ENCODE data around the gene ELMOD3. TPM values are rescaled to one million over a fixed set of nuclear protein-coding genes. Genes with fewer than 3 reads are reported as not detected.

ELMOD3 gene
- polyA plus RNA-seq, 2 of the 4 experiments (the other 2 are of a cell fraction) = 17.8 to 29.9 TPM

DNA sequence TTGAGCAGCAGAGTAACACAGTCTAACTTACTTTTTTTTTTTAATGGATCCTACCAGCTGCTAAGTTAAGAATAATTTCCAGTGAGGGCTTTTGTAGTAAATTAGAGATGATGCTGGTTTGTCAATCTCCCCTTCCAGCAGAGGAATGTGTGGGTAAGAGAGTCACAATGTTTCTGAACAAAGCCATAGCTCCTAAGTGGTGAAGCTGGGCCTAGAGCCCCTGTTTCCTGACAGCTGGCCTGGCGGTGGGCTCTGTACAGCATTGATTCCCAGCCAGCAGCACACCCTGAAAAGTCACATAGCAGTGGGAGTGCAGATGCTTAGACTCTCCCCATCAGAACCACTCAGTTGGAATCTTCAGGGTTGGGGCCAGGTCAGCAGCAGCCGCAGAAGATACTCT is 31.2 kb downstream of the ELMOD3 start:
- Histone ChIP-seq H3K4me3 (no peak overlapping the region), H3K27ac (no peak overlapping the region), H3K4me1 (no peaks in the 10 kb centered on the region), H3K9me3 (no peaks in the 10 kb centered on the region), H3K4me2 (no peak overlapping the region)
- ATAC-seq (no peak), DNase-seq (ENCODE audit: low read depth in 1 of 2, low spot score in 1 of 2) (no peak), FAIRE-seq (no peak)
- ChIA-PET CTCF (interaction anchor here (0.6 to 3.1 kb wide), 5 partner anchors 166 to 428 kb away, joined by 3 to 15 read pairs (median 3); no protein-coding TSS in a partner anchor), POLR2A (no interaction called here)
- WGBS (ENCODE audit: missing lambda C conversion rate) = 81% methylated on average over 2 of the region's 2 CpGs
- no peak for TF ChIP-seq BHLHE40 (IDR thresholded peaks at IDR 0.05; ENCODE audit: low read depth, low read length)
- TF ChIP-seq RAD21 (conservative IDR thresholded peaks at IDR 0.05 in 1 of 2, IDR thresholded peaks at IDR 0.05 in 1 of 2) = no peak
- TF ChIP-seq RCOR1 (IDR thresholded peaks at IDR 0.05; ENCODE audit: low read depth, low read length) = no peak
- TF ChIP-seq HDAC2 (IDR thresholded peaks at IDR 0.05) = no peak
- no peak for TF ChIP-seq CHD2 (IDR thresholded peaks at IDR 0.05; ENCODE audit: low read length, partially characterized antibody)
- no peak for TF ChIP-seq EHF (CRISPR knock-in tag; IDR thresholded peaks at IDR 0.05)
- no peak for TF ChIP-seq NFE2L2 (conservative IDR thresholded peaks at IDR 0.05; ENCODE audit: low read length)
- no peak for TF ChIP-seq ELK1 (IDR thresholded peaks at IDR 0.05; ENCODE audit: low read depth, low read length)

GRCh38 chr2:85387754-85388153 is 33.2 kb downstream of the ELMOD3 start:
- H3K9me3 ChIP-seq = no peaks in the 10 kb centered on the region
- peaks cover 6% of the 10 kb centered on the region; the same call in 2 of the 3 replicates for H3K4me1 ChIP-seq
- ChIA-PET POLR2A (no interaction called here), CTCF (interaction anchor here (0.7 to 8.4 kb wide), 6 partner anchors 13 to 367 kb away, joined by 4 to 189 read pairs (median 4); no protein-coding TSS in a partner anchor)
- 92% methylated on average over 2 of the region's 2 CpGs for WGBS (ENCODE audit: missing lambda C conversion rate)
- no peak overlapping the region for H3K27ac ChIP-seq
- no peak for FAIRE-seq
- no peak overlapping the region for H3K4me2 ChIP-seq
- no peak overlapping the region for H3K4me3 ChIP-seq
- ATAC-seq = no peak
- DNase-seq (ENCODE audit: low read depth in 1 of 2, low spot score in 1 of 2) = no peak
- TF ChIP-seq JUNB (IDR thresholded peaks at IDR 0.05) (no peak), MAX (IDR thresholded peaks at IDR 0.05) (no peak), E2F6 (IDR thresholded peaks at IDR 0.05; ENCODE audit: borderline replicate concordance, low read depth) (no peak), HMGXB4 (CRISPR knock-in tag; IDR thresholded peaks at IDR 0.05; ENCODE audit: borderline replicate concordance) (no peak), HOXB13 (CRISPR knock-in tag; IDR thresholded peaks at IDR 0.05; ENCODE audit: low read depth) (no peak), SREBF2 (IDR thresholded peaks at IDR 0.05) (no peak), HDAC2 (IDR thresholded peaks at IDR 0.05) (no peak), FOSB (CRISPR knock-in tag; IDR thresholded peaks at IDR 0.05) (no peak), GATA3 (IDR thresholded peaks at IDR 0.05; ENCODE audit: borderline replicate concordance) (no peak), CBX8 (IDR thresholded peaks at IDR 0.05) (no peak), TFCP2L1 (CRISPR knock-in tag; IDR thresholded peaks at IDR 0.05) (no peak), NPAS2 (CRISPR knock-in tag; IDR thresholded peaks at IDR 0.05; ENCODE audit: borderline replicate concordance) (no peak), TP53 (CRISPR knock-in tag; IDR thresholded peaks at IDR 0.05) (no peak), CBX2 (IDR thresholded peaks at IDR 0.05; ENCODE audit: borderline replicate concordance, low read depth) (no peak), BCL3 (IDR thresholded peaks at IDR 0.05) (no peak), BHLHE40 (IDR thresholded peaks at IDR 0.05; ENCODE audit: low read depth, low read length) (no peak)
- TF ChIP-seq, protein P1, sequence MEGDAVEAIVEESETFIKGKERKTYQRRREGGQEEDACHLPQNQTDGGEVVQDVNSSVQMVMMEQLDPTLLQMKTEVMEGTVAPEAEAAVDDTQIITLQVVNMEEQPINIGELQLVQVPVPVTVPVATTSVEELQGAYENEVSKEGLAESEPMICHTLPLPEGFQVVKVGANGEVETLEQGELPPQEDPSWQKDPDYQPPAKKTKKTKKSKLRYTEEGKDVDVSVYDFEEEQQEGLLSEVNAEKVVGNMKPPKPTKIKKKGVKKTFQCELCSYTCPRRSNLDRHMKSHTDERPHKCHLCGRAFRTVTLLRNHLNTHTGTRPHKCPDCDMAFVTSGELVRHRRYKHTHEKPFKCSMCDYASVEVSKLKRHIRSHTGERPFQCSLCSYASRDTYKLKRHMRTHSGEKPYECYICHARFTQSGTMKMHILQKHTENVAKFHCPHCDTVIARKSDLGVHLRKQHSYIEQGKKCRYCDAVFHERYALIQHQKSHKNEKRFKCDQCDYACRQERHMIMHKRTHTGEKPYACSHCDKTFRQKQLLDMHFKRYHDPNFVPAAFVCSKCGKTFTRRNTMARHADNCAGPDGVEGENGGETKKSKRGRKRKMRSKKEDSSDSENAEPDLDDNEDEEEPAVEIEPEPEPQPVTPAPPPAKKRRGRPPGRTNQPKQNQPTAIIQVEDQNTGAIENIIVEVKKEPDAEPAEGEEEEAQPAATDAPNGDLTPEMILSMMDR (IDR thresholded peaks at IDR 0.05) = no peak
- TF ChIP-seq, protein P2, sequence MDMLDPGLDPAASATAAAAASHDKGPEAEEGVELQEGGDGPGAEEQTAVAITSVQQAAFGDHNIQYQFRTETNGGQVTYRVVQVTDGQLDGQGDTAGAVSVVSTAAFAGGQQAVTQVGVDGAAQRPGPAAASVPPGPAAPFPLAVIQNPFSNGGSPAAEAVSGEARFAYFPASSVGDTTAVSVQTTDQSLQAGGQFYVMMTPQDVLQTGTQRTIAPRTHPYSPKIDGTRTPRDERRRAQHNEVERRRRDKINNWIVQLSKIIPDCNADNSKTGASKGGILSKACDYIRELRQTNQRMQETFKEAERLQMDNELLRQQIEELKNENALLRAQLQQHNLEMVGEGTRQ (IDR thresholded peaks at IDR 0.05) = no peak

All from A549 (cell line).